HEK293 (cell line): ENCODE data around the gene CFAP46.

ENCODE experiments used
- CTCF ChIA-PET: fragments of 350-600 bp; formaldehyde crosslinking; extraction: SDS; loops from one replicate; lab custom pipeline; 2021; ENCODE audit warnings: antibody characterized with exemption; lab: Yijun Ruan, JAX
- POLR2A ChIA-PET: fragments of 300-600 bp; formaldehyde crosslinking; extraction: SDS; loops from one replicate; lab custom pipeline; 2020; ENCODE audit warnings: antibody characterized with exemption, inconsistent platforms; lab: Yijun Ruan, JAX
- H3K27ac ChIP-seq: fragments of 200-500 bp; sonication (Bioruptor generic); 2 replicates; pipeline ENCODE4 v1.5.1; 2014; ENCODE audit warnings: low read depth, low read length, control low read depth, inconsistent platforms; ENCODE audit errors: extremely low read depth
- H3K36me3 ChIP-seq, 2 experiments: fragments of 200-500 bp in 1 of 2; sonication (Bioruptor generic) in 1 of 2; 1 replicate in 1 of 2; 2 replicates in 1 of 2; pipeline ENCODE4 v1.5.1; 2014 to 2017; ENCODE audit warnings: inconsistent platforms in 2 of 2, low read length in 2 of 2; ENCODE audit not compliant: control insufficient read depth in 2 of 2, insufficient read depth in 1 of 2
- H3K4me1 ChIP-seq: fragments of 200-500 bp; sonication (Bioruptor generic); 2 replicates; pipeline ENCODE4 v1.5.1; 2014; ENCODE audit warnings: mild to moderate bottlenecking, low read length, inconsistent platforms; ENCODE audit not compliant: control insufficient read depth, insufficient read depth
- H3K4me3 ChIP-seq: 2 replicates; pipeline ENCODE4 v1.5.1; 2011; ENCODE audit warnings: low read depth, mild to moderate bottlenecking, control low read depth, low read length, moderate library complexity
- H3K9me3 ChIP-seq: fragments of 200-500 bp; sonication (Bioruptor generic); 2 replicates; pipeline ENCODE4 v1.5.1; 2014; ENCODE audit warnings: low read depth, low read length, inconsistent platforms; ENCODE audit not compliant: control insufficient read depth, insufficient read depth
- GFI1B ChIP-seq: fragments of 450-650 bp; formaldehyde crosslinking; IDR thresholded peaks from 2 replicates; pipeline ENCODE4 v1.5.1; 2016; ENCODE audit warnings: missing biosample characterization, missing genetic modification characterization
- KLF7 ChIP-seq: fragments of 450-650 bp; formaldehyde crosslinking; IDR thresholded peaks from 2 replicates; pipeline ENCODE4 v1.5.1; 2016; ENCODE audit warnings: missing biosample characterization, missing genetic modification characterization, borderline replicate concordance
- SP3 ChIP-seq: fragments of 450-650 bp; formaldehyde crosslinking; IDR thresholded peaks from 2 replicates; pipeline ENCODE4 v1.5.1; 2016; ENCODE audit warnings: missing biosample characterization, missing genetic modification characterization
- ZBTB8A ChIP-seq: fragments of 450-650 bp; formaldehyde crosslinking; IDR thresholded peaks from 2 replicates; pipeline ENCODE4 v1.5.1; 2016; ENCODE audit warnings: missing biosample characterization, missing genetic modification characterization
- ZEB2 ChIP-seq: fragments of 450-650 bp; formaldehyde crosslinking; IDR thresholded peaks from 2 replicates; pipeline ENCODE4 v1.5.1; 2016; ENCODE audit warnings: missing biosample characterization, missing genetic modification characterization
- ZNF175 ChIP-seq: fragments of 450-650 bp; formaldehyde crosslinking; IDR thresholded peaks from 2 replicates; pipeline ENCODE4 v1.5.1; 2016; ENCODE audit warnings: missing biosample characterization, missing genetic modification characterization
- ZNF202 ChIP-seq: fragments of 450-650 bp; formaldehyde crosslinking; IDR thresholded peaks from 2 replicates; pipeline ENCODE4 v1.5.1; 2016; ENCODE audit warnings: missing biosample characterization, missing genetic modification characterization, borderline replicate concordance
- ZNF341 ChIP-seq: fragments of 450-650 bp; formaldehyde crosslinking; IDR thresholded peaks from 2 replicates; pipeline ENCODE4; 2016; ENCODE audit warnings: low read depth, missing biosample characterization, missing genetic modification characterization
- ZNF426 ChIP-seq: fragments of 450-650 bp; formaldehyde crosslinking; IDR thresholded peaks from 2 replicates; pipeline ENCODE4 v1.5.1; 2017; ENCODE audit warnings: missing biosample characterization, missing genetic modification characterization, mild to moderate bottlenecking, inconsistent platforms, moderate library complexity
- ZNF48 ChIP-seq: fragments of 450-650 bp; formaldehyde crosslinking; IDR thresholded peaks from 2 replicates; pipeline ENCODE4 v1.5.1; 2016; ENCODE audit warnings: missing biosample characterization, missing genetic modification characterization
- ZNF514 ChIP-seq: fragments of 450-650 bp; formaldehyde crosslinking; IDR thresholded peaks from 2 replicates; pipeline ENCODE4 v1.5.1; 2016; ENCODE audit warnings: missing biosample characterization, missing genetic modification characterization
- ZNF521 ChIP-seq: fragments of 450-650 bp; formaldehyde crosslinking; IDR thresholded peaks from 2 replicates; pipeline ENCODE4 v1.5.1; 2017; ENCODE audit warnings: missing biosample characterization, mild to moderate bottlenecking, missing genetic modification characterization
- ZNF549 ChIP-seq: fragments of 450-650 bp; IDR thresholded peaks from 2 replicates; pipeline ENCODE4 v1.5.1; 2018; ENCODE audit warnings: missing biosample characterization, missing genetic modification characterization, mild to moderate bottlenecking, inconsistent platforms, moderate library complexity
- ZNF621 ChIP-seq: fragments of 450-650 bp; formaldehyde crosslinking; IDR thresholded peaks from 2 replicates; pipeline ENCODE4 v1.5.1; 2017; ENCODE audit warnings: missing biosample characterization, missing genetic modification characterization
- ZXDB ChIP-seq: fragments of 450-650 bp; formaldehyde crosslinking; IDR thresholded peaks from 2 replicates; pipeline ENCODE4 v1.5.1; 2016; ENCODE audit warnings: missing biosample characterization, missing genetic modification characterization
- TF ChIP-seq, protein P1 (sequence below): fragments of 450-650 bp; formaldehyde crosslinking; IDR thresholded peaks from 2 replicates; pipeline ENCODE4 v1.5.1; 2016; ENCODE audit warnings: missing biosample characterization, missing genetic modification characterization
- TF ChIP-seq, protein P2 (sequence below): fragments of 450-650 bp; formaldehyde crosslinking; IDR thresholded peaks from 2 replicates; pipeline ENCODE4 v1.5.1; 2016; ENCODE audit warnings: missing biosample characterization, missing genetic modification characterization
- TF ChIP-seq, protein P3 (sequence below): fragments of 450-650 bp; formaldehyde crosslinking; IDR thresholded peaks from 2 replicates; pipeline ENCODE4 v1.5.1; 2016; ENCODE audit warnings: missing biosample characterization, missing genetic modification characterization

Gene CFAP46

GRCh38 chr10:132984008-132984295 lies 41.6 kb upstream of the CFAP46 start:
- ChIA-PET CTCF (interaction anchor here (0.6 to 0.7 kb wide), 2 partner anchors 86 to 160 kb away, joined by 3 read pairs; no protein-coding TSS in a partner anchor), POLR2A (no interaction called here)
- Histone ChIP-seq H3K9me3 (no peaks in the 10 kb centered on the region), H3K4me3 (no peak overlapping the region), H3K36me3 (no peaks in the 10 kb centered on the region), H3K4me1 (no peaks in the 10 kb centered on the region), H3K27ac (no peak overlapping the region)
- TF ChIP-seq ZEB2 (tag by site-specific recombination) (no peak), ZNF341 (tag by site-specific recombination) (no peak), ZNF621 (no peak), ZNF48 (tag by site-specific recombination) (no peak), ZNF202 (tag by site-specific recombination) (no peak), KLF7 (tag by site-specific recombination) (no peak), ZNF426 (tag by site-specific recombination) (no peak), ZXDB (tag by site-specific recombination) (no peak), ZNF514 (tag by site-specific recombination) (no peak), SP3 (tag by site-specific recombination) (no peak), GFI1B (tag by site-specific recombination) (no peak), ZBTB8A (tag by site-specific recombination) (no peak), ZNF521 (tag by site-specific recombination) (no peak), ZNF175 (tag by site-specific recombination) (no peak), ZNF549 (tag by site-specific recombination) (no peak)
- TF ChIP-seq, protein P1, sequence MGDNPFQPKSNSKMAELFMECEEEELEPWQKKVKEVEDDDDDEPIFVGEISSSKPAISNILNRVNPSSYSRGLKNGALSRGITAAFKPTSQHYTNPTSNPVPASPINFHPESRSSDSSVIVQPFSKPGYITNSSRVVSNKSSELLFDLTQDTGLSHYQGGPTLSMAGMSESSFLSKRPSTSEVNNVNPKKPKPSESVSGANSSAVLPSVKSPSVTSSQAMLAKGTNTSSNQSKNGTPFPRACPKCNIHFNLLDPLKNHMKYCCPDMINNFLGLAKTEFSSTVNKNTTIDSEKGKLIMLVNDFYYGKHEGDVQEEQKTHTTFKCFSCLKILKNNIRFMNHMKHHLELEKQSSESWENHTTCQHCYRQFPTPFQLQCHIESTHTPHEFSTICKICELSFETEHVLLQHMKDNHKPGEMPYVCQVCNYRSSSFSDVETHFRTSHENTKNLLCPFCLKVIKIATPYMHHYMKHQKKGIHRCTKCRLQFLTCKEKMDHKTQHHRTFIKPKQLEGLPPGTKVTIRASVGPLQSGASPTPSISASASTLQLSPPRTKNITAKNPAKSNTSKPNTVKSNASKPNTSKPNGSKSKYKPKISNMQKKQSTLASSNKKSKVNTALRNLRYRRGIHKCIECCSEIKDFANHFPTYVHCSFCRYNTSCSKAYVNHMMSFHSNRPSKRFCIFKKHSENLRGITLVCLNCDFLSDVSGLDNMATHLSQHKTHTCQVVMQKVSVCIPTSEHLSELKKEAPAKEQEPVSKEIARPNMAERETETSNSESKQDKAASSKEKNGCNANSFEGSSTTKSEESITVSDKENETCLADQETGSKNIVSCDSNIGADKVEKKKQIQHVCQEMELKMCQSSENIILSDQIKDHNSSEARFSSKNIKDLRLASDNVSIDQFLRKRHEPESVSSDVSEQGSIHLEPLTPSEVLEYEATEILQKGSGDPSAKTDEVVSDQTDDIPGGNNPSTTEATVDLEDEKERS (tag by site-specific recombination), result no peak
- TF ChIP-seq, protein P2, sequence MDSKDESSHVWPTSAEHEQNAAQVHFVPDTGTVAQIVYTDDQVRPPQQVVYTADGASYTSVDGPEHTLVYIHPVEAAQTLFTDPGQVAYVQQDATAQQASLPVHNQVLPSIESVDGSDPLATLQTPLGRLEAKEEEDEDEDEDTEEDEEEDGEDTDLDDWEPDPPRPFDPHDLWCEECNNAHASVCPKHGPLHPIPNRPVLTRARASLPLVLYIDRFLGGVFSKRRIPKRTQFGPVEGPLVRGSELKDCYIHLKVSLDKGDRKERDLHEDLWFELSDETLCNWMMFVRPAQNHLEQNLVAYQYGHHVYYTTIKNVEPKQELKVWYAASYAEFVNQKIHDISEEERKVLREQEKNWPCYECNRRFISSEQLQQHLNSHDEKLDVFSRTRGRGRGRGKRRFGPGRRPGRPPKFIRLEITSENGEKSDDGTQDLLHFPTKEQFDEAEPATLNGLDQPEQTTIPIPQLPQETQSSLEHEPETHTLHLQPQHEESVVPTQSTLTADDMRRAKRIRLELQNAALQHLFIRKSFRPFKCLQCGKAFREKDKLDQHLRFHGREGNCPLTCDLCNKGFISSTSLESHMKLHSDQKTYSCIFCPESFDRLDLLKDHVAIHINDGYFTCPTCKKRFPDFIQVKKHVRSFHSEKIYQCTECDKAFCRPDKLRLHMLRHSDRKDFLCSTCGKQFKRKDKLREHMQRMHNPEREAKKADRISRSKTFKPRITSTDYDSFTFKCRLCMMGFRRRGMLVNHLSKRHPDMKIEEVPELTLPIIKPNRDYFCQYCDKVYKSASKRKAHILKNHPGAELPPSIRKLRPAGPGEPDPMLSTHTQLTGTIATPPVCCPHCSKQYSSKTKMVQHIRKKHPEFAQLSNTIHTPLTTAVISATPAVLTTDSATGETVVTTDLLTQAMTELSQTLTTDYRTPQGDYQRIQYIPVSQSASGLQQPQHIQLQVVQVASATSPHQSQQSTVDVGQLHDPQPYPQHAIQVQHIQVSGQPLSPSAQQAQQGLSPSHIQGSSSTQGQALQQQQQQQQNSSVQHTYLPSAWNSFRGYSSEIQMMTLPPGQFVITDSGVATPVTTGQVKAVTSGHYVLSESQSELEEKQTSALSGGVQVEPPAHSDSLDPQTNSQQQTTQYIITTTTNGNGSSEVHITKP, result no peak
- TF ChIP-seq, protein P3, sequence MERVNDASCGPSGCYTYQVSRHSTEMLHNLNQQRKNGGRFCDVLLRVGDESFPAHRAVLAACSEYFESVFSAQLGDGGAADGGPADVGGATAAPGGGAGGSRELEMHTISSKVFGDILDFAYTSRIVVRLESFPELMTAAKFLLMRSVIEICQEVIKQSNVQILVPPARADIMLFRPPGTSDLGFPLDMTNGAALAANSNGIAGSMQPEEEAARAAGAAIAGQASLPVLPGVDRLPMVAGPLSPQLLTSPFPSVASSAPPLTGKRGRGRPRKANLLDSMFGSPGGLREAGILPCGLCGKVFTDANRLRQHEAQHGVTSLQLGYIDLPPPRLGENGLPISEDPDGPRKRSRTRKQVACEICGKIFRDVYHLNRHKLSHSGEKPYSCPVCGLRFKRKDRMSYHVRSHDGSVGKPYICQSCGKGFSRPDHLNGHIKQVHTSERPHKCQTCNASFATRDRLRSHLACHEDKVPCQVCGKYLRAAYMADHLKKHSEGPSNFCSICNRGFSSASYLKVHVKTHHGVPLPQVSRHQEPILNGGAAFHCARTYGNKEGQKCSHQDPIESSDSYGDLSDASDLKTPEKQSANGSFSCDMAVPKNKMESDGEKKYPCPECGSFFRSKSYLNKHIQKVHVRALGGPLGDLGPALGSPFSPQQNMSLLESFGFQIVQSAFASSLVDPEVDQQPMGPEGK (tag by site-specific recombination), result no peak
